Suprapubic skin (tissue), 4 donors: ENCODE measurements around the gene PLBD2. TPM values are rescaled to one million over a fixed set of nuclear protein-coding genes. Genes with fewer than 3 reads are reported as not detected.

Experiments
- DNase-seq, 2 donors: peaks; one replicate each; pipeline ENCODE4 v3.0.0-alpha.2; 2019; ENCODE audit warnings: low spot score in 2 of 2
- H3K27ac ChIP-seq: fragments of 200-600 bp; sonication (generic); one replicate; pipeline ENCODE4 v1.5.1; 2019
- H3K27me3 ChIP-seq: fragments of 200-600 bp; sonication (generic); one replicate; pipeline ENCODE4 v1.5.1; 2019
- H3K36me3 ChIP-seq: fragments of 200-600 bp; sonication (generic); one replicate; pipeline ENCODE4 v1.5.1; 2019
- H3K4me1 ChIP-seq: fragments of 200-600 bp; sonication (generic); one replicate; pipeline ENCODE4 v1.5.1; 2019
- H3K4me3 ChIP-seq: fragments of 200-600 bp; sonication (generic); one replicate; pipeline ENCODE4 v1.5.1; 2019; ENCODE audit warnings: mild to moderate bottlenecking
- H3K9me3 ChIP-seq: fragments of 200-600 bp; sonication (generic); one replicate; pipeline ENCODE4 v1.5.1; 2019
- EP300 ChIP-seq: sonication (generic); formaldehyde crosslinking; IDR thresholded peaks from one replicate; pipeline ENCODE4 v1.6.1; 2017; ENCODE audit warnings: antibody characterized with exemption
- POLR2A ChIP-seq, 2 donors: fragments of 450-650 bp; IDR thresholded peaks; one replicate each; pipeline ENCODE4 v1.6.1; 2017; ENCODE audit warnings: antibody characterized with exemption in 2 of 2, mild to moderate bottlenecking in 2 of 2, moderate library complexity in 2 of 2
- POLR2AphosphoS5 ChIP-seq, 3 donors: sonication (generic); formaldehyde crosslinking; IDR thresholded peaks; one replicate each; pipeline ENCODE4 v1.6.1; 2017; ENCODE audit warnings: antibody characterized with exemption in 3 of 3
- WGBS: methylation state at CpG from one replicate; pipeline ENCODE4 v1.1.5; 2018; 5-methylcytosine and 5-hydroxymethylcytosine counted together
- total RNA-seq, 4 donors: library from RNA; depleted of rRNA; stranded (reverse); fragments of >200 nt; gene quantifications; one replicate each; pipeline ENCODE4 v1.1.0, GENCODE V29; 2016
- TF ChIP-seq, protein P1 (sequence below), 2 donors: fragments of 200-600 bp in 1 of 2; fragments of 450-650 bp in 1 of 2; sonication (generic) in 1 of 2; IDR thresholded peaks; one replicate each; pipeline ENCODE4 v1.5.1; 2016 to 2019; ENCODE audit warnings: antibody characterized with exemption in 2 of 2, mild to moderate bottlenecking in 1 of 2, moderate library complexity in 1 of 2

The PLBD2 gene
- total RNA-seq, 4 donors from 2014 or later = 22.2 to 29.2 (median 27.3) TPM

DNA sequence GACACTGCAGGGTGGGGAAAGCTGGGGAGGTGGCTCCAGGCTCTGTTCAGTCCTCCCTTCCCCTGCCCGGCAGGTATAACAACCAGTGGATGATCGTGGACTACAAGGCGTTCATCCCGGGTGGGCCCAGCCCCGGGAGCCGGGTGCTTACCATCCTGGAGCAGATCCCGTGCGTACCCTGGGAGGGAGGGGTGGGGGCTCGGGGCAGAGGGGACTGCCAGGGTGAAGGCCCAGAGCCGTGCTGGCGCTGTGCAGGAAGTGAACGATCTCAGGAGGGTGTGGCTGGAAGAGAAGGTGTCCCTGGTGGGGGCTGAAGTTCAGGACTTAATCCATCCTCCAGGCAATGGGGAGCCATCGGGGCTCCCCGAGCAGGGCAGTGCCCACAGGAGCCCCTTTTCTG, 26.4 kb downstream of the PLBD2 start:
- TF ChIP-seq, protein P1, sequence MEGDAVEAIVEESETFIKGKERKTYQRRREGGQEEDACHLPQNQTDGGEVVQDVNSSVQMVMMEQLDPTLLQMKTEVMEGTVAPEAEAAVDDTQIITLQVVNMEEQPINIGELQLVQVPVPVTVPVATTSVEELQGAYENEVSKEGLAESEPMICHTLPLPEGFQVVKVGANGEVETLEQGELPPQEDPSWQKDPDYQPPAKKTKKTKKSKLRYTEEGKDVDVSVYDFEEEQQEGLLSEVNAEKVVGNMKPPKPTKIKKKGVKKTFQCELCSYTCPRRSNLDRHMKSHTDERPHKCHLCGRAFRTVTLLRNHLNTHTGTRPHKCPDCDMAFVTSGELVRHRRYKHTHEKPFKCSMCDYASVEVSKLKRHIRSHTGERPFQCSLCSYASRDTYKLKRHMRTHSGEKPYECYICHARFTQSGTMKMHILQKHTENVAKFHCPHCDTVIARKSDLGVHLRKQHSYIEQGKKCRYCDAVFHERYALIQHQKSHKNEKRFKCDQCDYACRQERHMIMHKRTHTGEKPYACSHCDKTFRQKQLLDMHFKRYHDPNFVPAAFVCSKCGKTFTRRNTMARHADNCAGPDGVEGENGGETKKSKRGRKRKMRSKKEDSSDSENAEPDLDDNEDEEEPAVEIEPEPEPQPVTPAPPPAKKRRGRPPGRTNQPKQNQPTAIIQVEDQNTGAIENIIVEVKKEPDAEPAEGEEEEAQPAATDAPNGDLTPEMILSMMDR (IDR thresholded peaks at IDR 0.05) = no peak
- no peak for TF ChIP-seq POLR2A (IDR thresholded peaks at IDR 0.05)
- TF ChIP-seq EP300 = no peak
- no peak for TF ChIP-seq POLR2AphosphoS5 (IDR thresholded peaks at IDR 0.05)
- Histone ChIP-seq H3K27ac (no peak overlapping the region), H3K27me3 (no peaks in the 10 kb centered on the region), H3K4me1 (no peaks in the 10 kb centered on the region), H3K9me3 (no peaks in the 10 kb centered on the region), H3K4me3 (no peak overlapping the region), H3K36me3 (peaks cover 90% of the 10 kb centered on the region)
- 89% methylated on average over 12 of the region's 14 CpGs for WGBS
- DNase-seq = no peak

DNA sequence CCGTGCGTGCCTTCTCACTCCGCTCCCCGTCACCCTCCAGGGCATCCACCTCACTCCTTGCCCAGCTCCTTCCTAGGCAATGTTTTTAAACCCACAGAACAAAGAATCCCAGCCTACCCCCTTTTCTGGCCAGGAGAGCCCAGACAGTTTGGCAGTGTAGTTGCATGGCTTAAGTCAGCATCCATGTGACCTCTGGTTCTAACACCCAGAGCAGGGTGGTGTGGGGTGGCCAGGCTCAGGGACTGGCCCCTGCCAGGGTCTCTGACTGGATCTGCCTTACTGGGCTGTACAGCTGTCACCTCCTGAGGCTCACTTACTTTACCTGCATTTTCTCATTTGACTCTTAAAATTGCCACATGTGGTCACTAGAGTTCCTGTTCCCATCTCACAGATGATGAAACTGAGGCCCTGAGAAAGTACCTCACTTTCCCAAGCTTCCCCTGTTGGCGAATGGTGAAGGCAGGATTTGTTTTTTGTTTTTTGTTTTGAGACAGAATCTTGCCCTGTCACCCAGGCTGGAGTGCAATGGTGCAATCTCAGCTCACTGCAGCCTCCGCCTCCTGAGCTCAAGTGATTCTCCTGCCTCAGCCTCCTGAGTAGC, 27.0 kb downstream of the PLBD2 start:
- no peak overlapping the region for H3K27ac ChIP-seq
- WGBS = 93% methylated on average over 6 of the region's 6 CpGs
- no peak for DNase-seq
- peaks cover 90% of the 10 kb centered on the region for H3K36me3 ChIP-seq
- no peaks in the 10 kb centered on the region for H3K27me3 ChIP-seq
- TF ChIP-seq, protein P1 (IDR thresholded peaks at IDR 0.05) = no peak
- no peak for TF ChIP-seq POLR2A (IDR thresholded peaks at IDR 0.05)
- TF ChIP-seq POLR2AphosphoS5 (IDR thresholded peaks at IDR 0.05) = no peak
- TF ChIP-seq EP300 = no peak
- no peaks in the 10 kb centered on the region for H3K4me1 ChIP-seq
- no peak overlapping the region for H3K4me3 ChIP-seq
- H3K9me3 ChIP-seq = no peaks in the 10 kb centered on the region

GRCh38 chr12:113386866-113387566, 28.6 kb downstream of the PLBD2 start:
- H3K9me3 ChIP-seq = no peaks in the 10 kb centered on the region
- H3K4me1 ChIP-seq = no peaks in the 10 kb centered on the region
- TF ChIP-seq EP300 = no peak
- TF ChIP-seq POLR2AphosphoS5 (IDR thresholded peaks at IDR 0.05) = no peak
- TF ChIP-seq, protein P1 (IDR thresholded peaks at IDR 0.05) = no peak
- TF ChIP-seq POLR2A (IDR thresholded peaks at IDR 0.05) = no peak
- no peak overlapping the region for H3K4me3 ChIP-seq
- no peaks in the 10 kb centered on the region for H3K27me3 ChIP-seq
- 95% methylated on average over 9 of the region's 12 CpGs for WGBS
- DNase-seq = no peak
- no peak overlapping the region for H3K27ac ChIP-seq
- H3K36me3 ChIP-seq = peaks cover 85% of the 10 kb centered on the region

- DNase-seq = no peak
- WGBS = 97% methylated on average over 11 of the region's 11 CpGs
- Histone ChIP-seq H3K27ac (no peak overlapping the region), H3K27me3 (no peaks in the 10 kb centered on the region), H3K36me3 (peaks cover 84% of the 10 kb centered on the region), H3K4me3 (no peak overlapping the region), H3K4me1 (no peaks in the 10 kb centered on the region), H3K9me3 (no peaks in the 10 kb centered on the region)
- TF ChIP-seq POLR2AphosphoS5 (IDR thresholded peaks at IDR 0.05) = no peak
- TF ChIP-seq POLR2A (IDR thresholded peaks at IDR 0.05) = no peak
- no peak for TF ChIP-seq EP300
- TF ChIP-seq, protein P1 (IDR thresholded peaks at IDR 0.05) = no peak
These were observed 29.2 kb downstream of the PLBD2 start for GRCh38 chr12:113387631-113388030.

DNA sequence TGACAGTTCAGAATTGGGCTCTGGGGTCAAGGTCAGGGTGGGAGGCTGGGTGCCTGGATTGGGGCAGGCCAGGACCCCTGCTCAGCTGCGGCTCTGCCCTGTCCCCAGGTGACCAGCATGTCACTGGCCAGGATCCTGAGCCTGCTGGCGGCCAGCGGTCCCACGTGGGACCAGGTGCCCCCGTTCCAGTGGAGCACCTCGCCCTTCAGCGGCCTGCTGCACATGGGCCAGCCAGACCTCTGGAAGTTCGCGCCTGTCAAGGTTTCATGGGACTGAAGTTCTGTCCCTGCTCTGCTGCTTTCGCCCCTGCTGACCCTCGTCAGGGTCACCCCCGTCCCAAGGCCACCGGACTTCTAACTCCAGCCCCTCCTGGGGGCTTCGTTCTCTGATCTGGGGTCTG, 30.0 kb downstream of the PLBD2 start:
- peaks cover 81% of the 10 kb centered on the region for H3K36me3 ChIP-seq
- 96% methylated on average over 12 of the region's 14 CpGs for WGBS
- DNase-seq = no peak
- no peaks in the 10 kb centered on the region for H3K27me3 ChIP-seq
- no peaks in the 10 kb centered on the region for H3K4me1 ChIP-seq
- H3K27ac ChIP-seq = no peak overlapping the region
- H3K4me3 ChIP-seq = no peak overlapping the region
- TF ChIP-seq EP300 = no peak
- H3K9me3 ChIP-seq = no peaks in the 10 kb centered on the region
